Stomach (tissue), 4 donors: ENCODE results near the gene COQ4.

Source experiments
- CTCF ChIP-seq, 7 experiments: fragments of 450-650 bp in 4 of 7; fragments of 200-600 bp in 3 of 7; sonication (generic) in 3 of 7; IDR thresholded peaks; one replicate each; pipeline ENCODE4 v1.5.1; 2016 to 2019; ENCODE audit warnings: antibody characterized with exemption in 7 of 7, control low read depth in 2 of 7, mild to moderate bottlenecking in 1 of 7
- EP300 ChIP-seq: sonication (generic); formaldehyde crosslinking; IDR thresholded peaks from one replicate; pipeline ENCODE4 v1.6.1; 2017; ENCODE audit warnings: antibody characterized with exemption
- POLR2A ChIP-seq, 4 donors: fragments of 450-650 bp; IDR thresholded peaks; one replicate each; pipeline ENCODE4 v1.6.1; 2016; ENCODE audit warnings: antibody characterized with exemption in 4 of 4, control low read depth in 2 of 4, mild to moderate bottlenecking in 1 of 4, moderate library complexity in 1 of 4
- POLR2AphosphoS5 ChIP-seq, 3 donors: sonication (generic); formaldehyde crosslinking; IDR thresholded peaks; one replicate each; pipeline ENCODE4 v1.6.1; 2016; ENCODE audit warnings: antibody characterized with exemption in 3 of 3

- no peak for TF ChIP-seq CTCF (IDR thresholded peaks at IDR 0.05)
- TF ChIP-seq EP300, result no peak
- no peak for TF ChIP-seq POLR2AphosphoS5 (IDR thresholded peaks at IDR 0.05)
- no peak for TF ChIP-seq POLR2A (IDR thresholded peaks at IDR 0.05)
These were observed 38.8 kb downstream of the COQ4 start for GRCh38 chr9:128361296-128361985.
